ENCODE measurements around the gene BCAR1. TPM values are rescaled to one million over a fixed set of nuclear protein-coding genes. Genes with fewer than 3 reads are reported as not detected.

The BCAR1 gene
- total RNA-seq, 6 experiments from 2014 or later: 29.2 to 108 (median 51.2) TPM

DNA sequence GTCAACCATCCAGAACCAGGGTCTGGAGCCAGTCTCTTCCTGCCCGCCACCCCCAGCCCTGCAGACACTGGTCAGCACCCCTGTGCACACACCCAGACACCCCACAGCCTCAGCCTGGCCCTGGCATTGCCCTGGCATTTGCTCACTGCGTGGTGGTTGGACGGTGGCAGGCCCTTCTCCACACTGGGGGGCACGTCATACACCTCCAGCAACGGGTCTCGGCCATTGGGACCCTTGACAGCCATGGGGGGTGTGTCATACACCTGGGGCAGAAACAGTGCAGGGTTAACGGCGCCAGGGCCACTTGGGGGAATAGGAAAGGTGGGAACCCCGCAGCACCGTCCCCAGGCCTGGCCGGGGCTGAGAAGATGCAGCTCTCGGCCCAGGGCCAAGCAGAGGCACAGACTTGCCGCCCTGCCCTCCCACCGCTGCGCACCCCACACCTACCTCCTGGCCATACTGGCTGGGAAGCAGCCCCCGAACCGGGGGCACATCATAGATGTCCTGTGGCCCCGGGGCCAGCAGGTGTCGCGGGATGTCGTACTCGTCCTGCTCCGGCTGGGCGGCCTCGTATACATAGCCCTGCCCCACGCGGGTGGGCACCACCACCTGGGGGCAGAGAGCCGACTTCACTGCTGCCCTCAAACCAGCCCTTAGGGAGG lies 14.6 kb downstream of the BCAR1 start:
- Histone ChIP-seq H3K27ac (no peak overlapping the region), H3K36me3 (peaks cover 0 to 18% (median 6%) of the 10 kb centered on the region in 4 donors)

GRCh38 chr16:75236232-75236631 lies 15.2 kb downstream of the BCAR1 start:
- Histone ChIP-seq H3K4me3 (no peak overlapping the region), H3K36me3 (peaks cover 0 to 14% (median 5%) of the 10 kb centered on the region in 4 donors), H3K27me3 (no peaks in the 10 kb centered on the region), H3K9me3 (no peaks in the 10 kb centered on the region), H3K4me1 (no peaks in the 10 kb centered on the region), H3K27ac (no peak overlapping the region)
- no peak for TF ChIP-seq CTCF (IDR thresholded peaks at IDR 0.05)
- TF ChIP-seq POLR2A (IDR thresholded peaks at IDR 0.05): no peak
- intact Hi-C loops (cut with DNase I): loop anchor here in 1 of 2 donors (10.0 kb wide), 1 partner anchor 149 kb away; no protein-coding TSS in a partner anchor
- DNase-seq (no peak), ATAC-seq (no peak)
- 58% methylated on average over 4 of the region's 7 CpGs for WGBS (ENCODE audit: insufficient coverage, low coverage, low lambda C conversion rate, missing lambda C conversion rate)

More for the DNA sequence above, 14.6 kb downstream of the BCAR1 start:
- H3K27me3 ChIP-seq: no peaks in the 10 kb centered on the region
- H3K4me3 ChIP-seq: no peak overlapping the region
- 93% methylated on average over 6 of the region's 28 CpGs for WGBS (ENCODE audit: insufficient coverage, low coverage, low lambda C conversion rate, missing lambda C conversion rate)
- no peak for ATAC-seq
- H3K4me1 ChIP-seq: no peaks in the 10 kb centered on the region
- intact Hi-C loops (cut with DNase I): loop anchor here in 1 of 2 donors (10.0 kb wide), 1 partner anchor 148 kb away; no protein-coding TSS in a partner anchor
- no peak for TF ChIP-seq CTCF (IDR thresholded peaks at IDR 0.05)
- no peak for TF ChIP-seq POLR2A (IDR thresholded peaks at IDR 0.05)
- DNase-seq: peak in 1 of 3 donors; percentile 46
- H3K9me3 ChIP-seq: no peaks in the 10 kb centered on the region

DNA sequence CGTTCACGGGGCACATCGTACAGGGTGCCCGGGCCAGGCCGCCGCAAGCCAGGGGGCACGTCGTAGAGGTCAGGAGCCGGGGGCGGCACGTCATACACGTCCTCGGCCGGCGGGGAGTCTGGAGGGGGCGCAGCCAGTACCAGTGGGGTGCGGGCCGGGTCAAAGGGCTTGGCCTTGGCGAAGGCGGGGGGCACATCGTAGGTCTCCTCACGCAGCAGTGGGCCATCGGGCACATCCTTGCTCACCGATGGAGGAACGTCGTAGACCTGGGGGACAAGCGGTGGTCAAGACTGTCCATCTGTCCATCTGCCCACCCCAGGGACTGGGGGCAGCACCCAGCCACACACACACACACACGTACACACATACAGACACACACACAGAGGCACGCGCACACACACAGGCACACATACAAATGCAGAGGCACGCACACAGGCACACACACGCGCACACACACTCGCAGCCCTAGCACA lies 15.7 kb downstream of the BCAR1 start:
- intact Hi-C loops (cut with DNase I): loop anchor here in 1 of 2 donors (10.0 kb wide), 1 partner anchor 149 kb away; no protein-coding TSS in a partner anchor
- ATAC-seq (no peak), DNase-seq (peak in 2 of 3 donors; percentile 43 to 60)
- Histone ChIP-seq H3K4me3 (no peak overlapping the region), H3K4me1 (no peaks in the 10 kb centered on the region), H3K9me3 (no peaks in the 10 kb centered on the region), H3K27ac (no peak overlapping the region), H3K36me3 (peaks cover 0 to 14% (median 5%) of the 10 kb centered on the region in 4 donors), H3K27me3 (no peaks in the 10 kb centered on the region)
- no CpG with 5 or more reads among the region's 34 CpGs for WGBS (ENCODE audit: insufficient coverage, low coverage, low lambda C conversion rate, missing lambda C conversion rate)
- no peak for TF ChIP-seq POLR2A (IDR thresholded peaks at IDR 0.05)

DNA sequence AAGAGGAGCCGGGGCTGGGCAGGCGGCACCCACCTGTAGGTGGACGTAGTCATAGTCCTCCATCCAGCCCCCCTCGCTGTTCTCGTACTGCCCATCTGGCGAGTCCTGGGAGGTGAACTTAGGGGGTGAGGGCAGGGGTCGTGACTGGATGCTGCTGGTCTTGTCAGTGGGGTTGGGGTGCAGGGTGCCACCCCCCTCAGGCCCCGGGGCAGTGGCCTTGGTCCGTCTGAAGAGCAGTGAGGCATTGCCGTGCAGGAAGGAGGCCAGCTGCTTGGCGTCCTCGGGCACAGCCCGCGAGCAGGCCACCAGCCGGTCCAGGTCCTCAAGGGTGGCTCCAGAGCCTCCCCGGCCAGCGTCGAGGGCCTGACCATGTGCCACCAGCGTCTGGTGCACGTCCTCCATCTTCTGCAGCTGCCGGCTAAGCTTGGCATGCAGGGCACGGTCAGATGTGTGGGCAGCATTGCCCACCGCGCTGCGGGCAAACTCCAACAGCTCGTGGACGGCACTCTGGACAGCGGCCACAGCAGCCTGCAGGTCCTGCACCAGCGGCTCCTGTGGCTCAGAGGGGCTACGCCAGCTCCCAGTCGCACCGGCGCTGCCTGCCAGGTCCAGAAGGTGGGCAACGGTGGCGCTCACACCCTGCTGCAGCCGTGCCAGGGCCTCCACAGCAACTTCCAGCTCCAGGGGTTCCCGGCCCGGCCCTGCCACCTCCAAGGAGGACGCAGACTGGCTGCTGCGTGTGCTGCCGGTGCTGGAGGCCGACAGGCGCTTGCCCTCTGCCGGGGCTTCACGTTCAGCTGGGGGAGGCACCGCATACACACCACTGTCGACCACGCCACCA lies 16.3 kb downstream of the BCAR1 start:
- ATAC-seq: peak in 2 of 4 donors; percentile 1
- peak in 2 of 3 donors; percentile 46 to 58 for DNase-seq
- Histone ChIP-seq H3K27me3 (no peaks in the 10 kb centered on the region), H3K4me1 (no peaks in the 10 kb centered on the region), H3K4me3 (no peak overlapping the region), H3K27ac (peak overlapping the region in 2 of 3 donors; percentile 49 to 56), H3K36me3 (peaks cover 0 to 17% (median 6%) of the 10 kb centered on the region in 4 donors), H3K9me3 (no peaks in the 10 kb centered on the region)
- intact Hi-C loops (cut with DNase I): loop anchor here (5.0 to 10.0 kb wide), 2 partner anchors 150 to 152 kb away; no protein-coding TSS in a partner anchor
- TF ChIP-seq CTCF (IDR thresholded peaks at IDR 0.05): no peak
- TF ChIP-seq POLR2A (IDR thresholded peaks at IDR 0.05): no peak
- WGBS (ENCODE audit: insufficient coverage, low coverage, low lambda C conversion rate, missing lambda C conversion rate): no CpG with 5 or more reads among the region's 48 CpGs
